ENCODE data around the gene CNTNAP2.

Gene CNTNAP2

DNA sequence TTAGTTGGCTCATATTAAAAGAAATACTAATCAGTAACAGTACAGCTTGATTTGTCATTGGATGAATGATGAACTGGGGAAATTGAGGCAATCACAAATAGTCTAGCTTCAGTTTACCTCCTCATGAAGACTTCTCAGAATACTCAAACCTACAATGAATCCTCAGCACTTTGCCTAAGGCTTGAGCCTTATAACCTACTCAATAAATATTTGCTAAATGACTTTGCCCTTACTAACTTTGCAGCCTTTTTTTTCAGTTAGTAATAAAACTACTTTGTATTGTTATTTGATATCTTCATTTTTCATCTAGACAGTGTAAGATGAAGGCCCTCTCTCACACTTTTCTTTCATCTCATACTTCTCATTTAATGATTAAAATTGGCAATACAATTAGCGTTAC, 1311.5 kb downstream of the CNTNAP2 start:
- DNase-seq, result no peak

DNA sequence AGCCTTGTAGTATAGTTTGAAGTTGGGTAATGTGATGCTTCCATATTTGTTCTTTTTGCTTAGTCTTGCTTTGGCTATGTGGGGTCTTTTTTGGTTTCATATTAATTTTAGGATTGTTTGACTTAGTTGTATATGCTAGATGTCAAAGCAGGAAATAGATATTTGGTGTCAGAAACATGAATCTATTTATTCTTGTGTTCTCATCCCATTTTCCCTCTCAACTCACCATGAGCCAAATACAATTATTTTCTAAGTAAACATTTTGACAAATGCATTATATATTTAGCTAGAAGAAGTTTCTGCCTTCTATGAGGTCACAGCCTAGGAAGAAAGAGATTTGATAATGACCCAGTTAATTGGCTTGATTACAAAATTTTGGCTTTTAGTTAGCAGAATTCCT, 1313.4 kb downstream of the CNTNAP2 start:
- no peak for DNase-seq

DNA sequence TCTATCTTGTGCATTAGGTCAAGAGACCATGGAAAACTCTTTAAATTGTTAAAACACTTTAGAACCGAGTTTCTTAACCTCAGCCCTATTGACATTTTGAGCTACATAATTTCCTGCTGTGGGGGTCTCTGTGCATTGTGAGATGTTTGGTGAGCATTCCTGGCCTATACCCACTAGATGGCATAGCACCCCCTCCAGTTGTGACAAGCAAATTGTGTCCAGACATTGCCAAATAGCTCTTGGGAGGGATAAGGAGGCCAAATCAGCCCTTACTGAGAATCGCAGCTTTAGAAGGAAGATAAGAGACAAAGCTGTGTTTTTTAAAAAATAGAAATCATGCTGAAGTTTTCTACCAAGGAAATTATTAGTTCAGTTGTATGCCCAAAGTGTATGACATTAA, 1315.5 kb downstream of the CNTNAP2 start:
- DNase-seq, result no peak

DNA sequence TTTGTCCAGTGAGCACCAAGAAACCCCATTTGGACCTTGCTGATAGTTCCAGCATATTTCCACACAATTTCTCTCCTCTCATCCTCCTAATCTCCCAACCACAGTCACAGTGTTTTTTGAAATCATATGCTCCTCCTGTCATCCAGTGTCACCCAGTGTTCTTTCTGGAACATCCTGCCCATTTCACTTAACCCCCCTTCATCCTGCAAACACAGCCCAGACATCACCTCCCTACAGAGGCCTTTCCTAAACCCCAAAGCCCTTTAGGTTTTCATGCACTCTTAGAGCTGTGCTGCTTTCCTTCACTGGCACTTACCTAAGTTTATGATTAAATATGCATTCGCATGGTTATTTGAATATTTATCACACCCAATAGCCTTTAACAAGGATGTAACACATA, 1316.0 kb downstream of the CNTNAP2 start:
- no peak for DNase-seq

DNA sequence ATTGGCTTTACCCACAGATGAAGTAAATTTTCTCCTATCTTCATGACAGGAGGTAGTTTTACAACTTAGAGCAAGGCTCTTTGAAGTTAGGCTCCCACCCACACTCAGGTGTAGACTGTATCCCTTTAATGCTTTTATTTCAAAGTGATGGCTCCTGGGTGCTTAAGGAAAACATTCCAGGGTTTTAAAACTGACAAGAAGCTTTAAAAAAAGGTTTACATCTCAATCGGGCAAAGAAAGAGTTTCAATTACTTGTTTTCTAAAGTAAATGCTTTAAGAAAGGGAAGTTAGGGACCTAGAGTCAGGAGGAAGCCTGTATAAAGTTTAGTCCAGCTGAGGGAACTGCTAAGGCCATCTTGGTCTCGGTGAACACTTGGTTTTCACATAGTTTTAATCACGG, 1320.1 kb downstream of the CNTNAP2 start:
- no peak for DNase-seq

DNA sequence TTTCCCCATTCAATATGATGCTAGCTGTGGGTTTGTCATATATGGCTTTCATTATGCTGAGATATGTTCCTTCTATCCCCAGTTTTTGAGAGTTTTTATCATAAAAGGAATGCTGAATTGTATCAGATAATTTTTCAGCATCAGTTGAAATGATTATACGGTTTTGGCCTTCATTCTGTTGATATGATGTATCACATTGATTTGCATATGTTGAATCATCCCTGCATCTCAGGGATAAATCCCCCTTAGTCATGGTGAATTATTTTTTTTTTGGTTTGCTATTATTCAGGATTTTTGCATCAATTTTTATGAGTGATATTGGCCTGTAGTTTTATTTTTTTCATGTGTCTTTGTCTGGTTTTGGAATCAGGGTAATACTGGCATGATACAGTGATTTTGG, 1321.6 kb downstream of the CNTNAP2 start:
- no peak for DNase-seq

DNA sequence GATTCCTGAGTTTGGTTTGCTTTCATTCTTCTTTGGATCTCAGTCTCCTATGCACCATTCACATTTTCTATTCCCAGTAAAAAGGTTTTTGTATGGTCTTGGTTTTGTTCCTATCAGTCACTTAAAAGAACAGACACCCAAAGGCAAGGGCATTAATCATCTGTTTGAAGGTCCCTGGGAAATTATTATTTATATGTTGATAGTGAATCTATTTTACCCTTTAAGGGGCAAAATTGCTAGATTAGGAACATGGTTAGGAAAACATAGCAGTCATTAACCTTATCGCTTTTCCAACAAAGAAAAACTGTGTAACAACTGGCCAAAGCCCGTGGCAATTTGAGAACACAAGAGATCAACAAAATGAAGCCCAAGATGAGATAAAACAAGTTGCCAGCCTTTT, 1327.3 kb downstream of the CNTNAP2 start:
- no peak for DNase-seq

DNA sequence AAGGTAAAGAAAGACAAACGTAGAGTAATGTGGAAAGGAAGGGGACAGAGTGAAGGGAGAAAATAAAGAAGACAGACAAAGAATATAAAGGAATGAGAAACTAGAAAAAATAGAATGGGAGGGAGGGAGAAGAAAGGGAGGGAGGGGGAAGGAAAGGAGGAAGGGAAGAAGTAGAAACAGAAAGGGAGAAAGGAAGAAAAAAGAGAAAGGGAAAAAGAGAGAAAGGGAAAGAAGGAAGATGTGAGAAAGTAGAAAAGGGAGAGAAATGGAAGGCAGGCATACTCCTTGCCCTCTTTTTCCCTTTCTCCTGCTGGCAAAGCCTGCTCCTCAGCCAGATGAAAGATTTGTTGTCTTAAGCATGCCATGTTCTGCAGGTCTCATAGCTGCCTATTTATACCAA, 1336.2 kb downstream of the CNTNAP2 start:
- DNase-seq, result no peak

DNA sequence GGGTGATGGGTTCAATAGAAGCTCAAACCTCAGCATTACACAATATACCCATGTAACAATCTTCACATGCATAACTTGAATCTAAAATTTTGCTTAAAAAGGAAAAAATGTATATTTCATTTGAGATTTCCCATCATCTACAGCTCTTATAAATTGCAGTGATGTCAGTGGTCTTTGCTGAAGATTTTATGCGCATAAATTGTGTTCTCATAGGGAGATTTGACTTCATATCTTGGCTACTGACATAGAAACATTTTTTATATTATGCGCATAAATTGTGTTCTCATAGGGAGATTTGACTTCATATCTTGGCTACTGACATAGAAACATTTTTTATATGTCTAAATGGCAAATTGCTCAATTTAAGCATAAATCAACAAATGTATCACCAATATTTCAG, 1348.6 kb downstream of the CNTNAP2 start:
- no peak for DNase-seq

DNA sequence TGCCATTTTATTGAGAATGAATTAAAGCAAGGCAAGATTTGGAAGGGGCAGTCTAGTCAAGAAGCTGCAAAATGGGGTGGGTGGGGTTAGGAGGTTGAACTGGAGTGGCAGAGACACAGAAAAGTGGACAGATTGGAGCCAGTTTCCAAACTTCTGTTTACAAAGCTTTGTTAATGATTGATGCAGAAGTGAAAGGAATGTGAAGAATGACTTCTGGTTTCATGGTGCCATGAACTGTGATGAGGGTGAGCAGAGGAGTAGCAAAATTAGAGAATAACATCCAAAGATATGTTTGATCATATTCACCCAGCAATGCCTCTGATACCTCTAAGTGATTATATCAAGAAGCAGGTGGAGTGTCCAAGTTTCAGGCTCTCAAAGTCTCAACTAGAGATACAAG, 1356.0 kb downstream of the CNTNAP2 start:
- DNase-seq, result no peak

DNA sequence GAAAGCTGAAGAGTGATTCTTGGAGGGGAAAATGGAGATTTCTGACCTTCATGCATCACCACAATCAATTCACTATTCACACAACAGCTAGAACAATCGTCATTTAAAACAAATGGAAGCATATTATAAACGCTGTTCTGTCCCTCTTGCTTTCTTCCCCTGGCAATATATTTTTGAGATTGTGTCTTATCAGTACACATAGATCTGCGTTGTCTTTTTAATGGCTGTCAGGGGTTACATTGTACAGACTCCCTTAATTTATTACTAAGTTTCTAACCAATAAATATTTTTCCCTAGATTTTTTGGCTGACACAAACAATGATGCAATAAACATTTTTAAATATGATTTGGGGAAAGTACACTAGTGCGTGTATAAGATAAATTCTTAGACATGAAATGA, 1358.3 kb downstream of the CNTNAP2 start:
- DNase-seq, result no peak

DNA sequence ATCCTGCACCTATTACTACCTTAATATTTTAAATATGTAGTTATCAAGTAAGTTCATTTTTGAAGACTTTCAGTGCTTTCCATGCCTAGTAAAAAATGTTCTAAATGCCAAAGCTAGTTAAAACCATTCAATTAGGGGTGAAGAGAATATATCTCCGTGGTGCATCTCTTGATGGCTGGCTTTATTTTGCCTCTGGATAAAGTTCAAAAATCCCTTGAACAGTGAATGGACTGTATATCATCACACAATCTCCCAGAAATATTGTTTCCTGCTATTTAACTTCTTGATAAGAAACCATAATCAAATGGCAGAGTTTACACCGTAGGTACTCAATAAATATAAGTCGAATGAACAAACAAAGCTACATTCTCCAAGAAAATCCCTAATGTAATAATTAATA, 1360.9 kb downstream of the CNTNAP2 start:
- no peak for DNase-seq

DNA sequence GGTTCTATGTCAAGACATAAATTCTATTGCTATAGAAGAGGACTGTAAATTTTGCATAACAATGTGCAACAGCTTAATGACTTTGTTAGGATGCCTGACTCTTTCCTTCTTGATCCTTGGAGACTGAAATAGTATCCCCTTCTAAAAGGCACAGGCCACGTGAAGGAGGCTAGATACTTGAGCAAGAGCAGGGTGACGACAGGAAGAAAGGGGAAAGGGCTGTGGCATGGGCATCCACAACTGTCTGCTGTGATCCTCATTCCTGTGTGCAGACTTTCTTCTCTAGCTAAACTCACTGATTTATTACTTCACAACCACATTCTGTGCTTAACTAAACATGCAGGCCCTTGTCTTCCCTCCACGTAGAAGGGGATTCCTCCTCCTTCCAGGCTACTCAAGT, 1362.2 kb downstream of the CNTNAP2 start:
- DNase-seq, result no peak

DNA sequence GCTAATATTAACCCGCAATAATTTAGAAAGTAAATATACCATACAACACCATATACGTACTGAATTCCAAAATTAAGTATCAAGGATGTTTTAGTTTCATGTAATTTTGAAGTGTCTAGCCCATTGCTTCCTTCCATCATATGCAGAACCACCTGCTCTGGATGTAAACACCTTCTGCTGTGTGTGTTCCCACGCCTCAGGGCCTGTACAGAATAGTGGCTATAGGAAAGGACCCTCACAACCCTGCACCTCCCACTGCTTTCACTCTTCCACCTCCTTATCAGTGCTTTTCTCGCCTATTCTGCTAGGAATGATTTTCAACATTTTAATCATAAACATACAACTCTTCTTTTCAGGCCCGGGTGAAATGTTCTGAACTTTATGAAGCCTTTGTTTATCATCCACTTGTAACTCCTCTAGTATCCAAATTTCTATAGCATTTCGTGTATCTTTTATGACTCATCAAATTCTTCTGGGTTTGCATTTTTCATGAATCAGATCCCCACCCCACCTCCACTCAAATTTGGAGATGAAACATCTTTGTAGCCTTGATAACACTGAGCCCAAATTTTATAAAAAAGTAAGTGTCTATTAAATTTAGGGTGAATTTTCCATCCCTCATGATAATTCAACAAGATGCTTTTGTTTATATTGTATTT, 1367.2 kb downstream of the CNTNAP2 start:
- DNase-seq, result no peak

DNA sequence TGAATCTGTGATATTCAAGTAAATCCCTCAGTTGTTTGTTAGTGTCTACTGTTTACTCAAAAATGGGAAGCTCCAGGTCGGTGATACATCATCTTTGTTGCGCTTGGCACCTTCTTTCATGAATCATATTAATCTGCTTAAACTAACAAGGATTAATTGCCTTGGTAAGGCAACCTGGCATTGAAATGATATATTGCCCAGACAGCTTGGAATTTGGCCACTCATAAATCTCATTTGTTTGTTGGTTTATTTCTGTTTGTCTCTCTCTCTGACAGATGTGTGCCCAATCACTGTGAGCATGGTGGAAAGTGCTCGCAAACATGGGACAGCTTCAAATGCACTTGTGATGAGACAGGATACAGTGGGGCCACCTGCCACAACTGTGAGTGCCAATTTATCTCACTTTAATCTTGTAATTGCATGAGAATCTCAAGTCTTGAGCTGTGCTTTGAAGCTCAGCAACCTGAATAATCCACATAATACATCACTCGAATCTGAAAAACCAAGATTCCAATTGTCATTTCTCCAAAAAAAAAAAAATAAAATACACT, 1369.1 kb downstream of the CNTNAP2 start:
- DNase-seq, result peak; percentile 2

DNA sequence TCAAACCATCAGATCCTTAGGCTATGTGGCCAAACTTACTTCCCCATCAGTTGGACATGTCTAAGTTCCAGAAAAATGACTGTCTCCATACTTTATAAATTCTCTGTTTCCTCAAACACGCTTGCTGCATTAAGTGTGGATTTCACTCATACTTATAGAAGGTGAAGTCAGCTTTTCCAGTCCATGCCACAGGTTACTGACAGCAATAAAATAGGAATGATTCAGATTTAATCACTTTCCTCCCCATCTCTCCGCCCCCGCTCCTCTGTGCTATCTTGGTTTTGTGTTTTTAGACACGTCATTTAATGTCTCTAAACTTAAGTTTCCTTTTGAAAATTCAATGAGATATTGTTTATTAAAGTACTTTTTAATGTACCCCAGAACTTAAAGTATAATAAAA, 1376.0 kb downstream of the CNTNAP2 start:
- DNase-seq, result no peak

DNA sequence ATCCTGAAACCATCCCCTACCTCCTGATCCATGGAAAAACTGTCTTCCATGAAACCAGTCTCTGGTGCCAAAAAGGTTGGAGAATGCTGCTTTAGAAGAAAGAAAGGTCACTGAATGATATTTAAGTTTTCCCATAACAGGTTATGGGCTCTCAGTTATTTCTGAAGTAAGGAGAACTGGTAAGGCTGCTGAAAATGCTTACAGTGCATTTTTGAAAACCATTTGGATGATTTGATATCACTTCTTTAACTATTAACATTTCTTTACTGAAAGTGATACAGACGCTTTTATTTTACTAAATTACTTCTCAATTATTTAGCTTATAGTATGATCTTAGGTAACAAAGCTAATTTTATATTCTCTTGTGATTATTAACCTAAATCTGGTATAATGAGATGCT, 1379.6 kb downstream of the CNTNAP2 start:
- no peak for DNase-seq

DNA sequence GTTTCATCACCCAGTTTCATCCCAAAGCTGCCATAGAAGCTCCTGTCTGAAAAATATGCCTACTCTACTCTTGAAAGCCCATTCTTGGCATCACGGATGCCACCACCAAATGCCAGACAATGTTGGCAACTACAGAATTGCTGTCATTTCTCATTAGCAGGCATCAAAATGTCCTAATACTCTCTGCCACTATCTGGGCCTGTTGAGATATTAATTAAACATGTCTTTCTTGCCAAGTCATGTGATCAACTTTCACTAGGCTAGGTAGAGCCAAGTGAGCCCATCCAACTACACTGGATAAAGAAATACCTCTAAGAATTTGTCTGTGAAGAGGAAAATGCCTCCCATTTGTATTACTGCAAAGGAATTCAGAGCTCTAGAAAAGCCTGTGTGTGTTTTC, 1380.6 kb downstream of the CNTNAP2 start:
- no peak for DNase-seq

DNA sequence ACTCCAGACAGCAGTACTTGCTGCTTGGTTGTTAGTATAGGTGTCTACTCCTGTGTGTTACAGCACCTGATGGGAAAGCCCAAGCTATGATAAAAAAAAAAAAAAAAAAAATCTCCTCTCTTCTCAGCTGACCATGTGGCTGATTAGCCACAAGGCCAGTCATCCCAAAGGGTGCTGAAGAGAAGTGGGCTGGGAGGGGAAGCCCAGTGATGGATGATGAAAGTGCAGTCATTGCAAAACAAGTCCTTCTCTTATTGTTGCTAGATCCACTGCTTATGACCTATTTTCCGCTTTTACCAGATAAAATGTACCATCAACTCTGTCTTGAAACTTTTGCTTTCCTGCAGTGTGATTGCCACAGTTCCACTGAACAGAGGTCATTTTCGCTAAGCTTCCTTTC, 1381.5 kb downstream of the CNTNAP2 start:
- no peak for DNase-seq

DNA sequence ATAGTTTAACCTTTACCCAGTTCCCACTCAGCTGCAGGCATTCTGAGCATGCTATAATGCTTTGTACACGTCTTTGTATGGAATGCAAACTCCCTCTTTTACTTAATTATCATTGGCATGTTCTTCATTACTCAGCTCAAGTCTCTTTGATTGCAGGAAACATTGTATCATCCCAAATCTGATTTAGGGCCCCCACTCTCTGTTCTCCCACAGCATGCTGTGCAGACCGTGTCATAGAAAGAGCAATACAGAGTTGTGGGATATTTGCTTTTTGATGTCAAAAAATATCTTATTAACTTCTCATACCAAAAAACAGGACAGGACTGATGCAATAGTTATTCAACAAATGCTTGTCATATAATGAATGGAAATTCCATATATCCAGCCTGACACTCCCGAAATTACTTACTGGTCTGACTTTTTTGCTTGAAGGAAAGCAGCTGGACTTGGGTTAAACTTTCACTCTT, 1392.5 kb downstream of the CNTNAP2 start:
- no peak for DNase-seq

DNA sequence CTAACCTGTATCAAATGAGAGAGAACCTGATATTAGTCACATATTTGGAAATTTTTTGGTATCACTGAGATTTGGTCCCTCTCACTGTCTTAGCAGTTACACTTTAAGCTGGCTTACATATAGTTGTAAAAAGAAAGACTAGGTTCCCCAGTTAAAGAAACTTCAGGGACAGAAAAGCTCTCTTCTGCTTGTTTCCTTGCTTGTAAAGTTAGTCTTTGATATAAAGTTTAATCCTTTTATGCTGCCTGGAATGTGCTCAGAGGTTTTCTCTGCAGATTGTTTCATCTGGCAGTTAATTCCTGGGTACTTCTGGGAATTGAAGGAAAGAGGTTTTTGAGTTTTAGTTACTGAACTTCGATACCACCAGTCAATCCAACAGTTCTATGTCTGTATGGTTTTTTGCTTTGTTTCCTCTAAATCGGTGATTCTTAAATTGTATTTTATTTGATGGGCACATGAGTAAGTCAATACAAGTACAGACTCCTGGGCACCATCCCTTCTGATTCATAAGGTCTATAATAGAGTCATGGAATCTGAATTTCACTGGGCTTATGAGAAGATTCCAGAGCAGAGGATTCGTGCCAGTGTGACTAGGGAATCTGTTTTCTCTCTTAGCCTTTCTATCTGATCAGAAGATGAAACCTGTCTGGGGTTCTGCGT, 1393.1 kb downstream of the CNTNAP2 start:
- no peak for DNase-seq

DNA sequence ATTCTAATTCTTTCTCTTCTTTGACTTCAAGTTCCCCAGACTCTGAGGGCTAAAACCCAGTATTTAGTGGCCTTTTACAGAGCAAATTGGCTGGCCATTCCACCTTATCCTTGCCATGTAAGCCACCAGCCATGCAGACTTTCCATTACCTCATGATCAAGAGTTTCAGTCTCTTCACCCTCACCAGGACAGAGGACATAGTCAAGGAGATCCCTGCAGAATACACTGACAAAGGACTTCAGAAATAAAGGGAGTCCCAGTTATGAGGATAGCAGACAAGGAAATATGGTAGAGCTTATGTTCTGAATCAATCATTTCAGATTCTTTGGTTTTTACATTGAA, 1393.6 kb downstream of the CNTNAP2 start:
- DNase-seq, result no peak

DNA sequence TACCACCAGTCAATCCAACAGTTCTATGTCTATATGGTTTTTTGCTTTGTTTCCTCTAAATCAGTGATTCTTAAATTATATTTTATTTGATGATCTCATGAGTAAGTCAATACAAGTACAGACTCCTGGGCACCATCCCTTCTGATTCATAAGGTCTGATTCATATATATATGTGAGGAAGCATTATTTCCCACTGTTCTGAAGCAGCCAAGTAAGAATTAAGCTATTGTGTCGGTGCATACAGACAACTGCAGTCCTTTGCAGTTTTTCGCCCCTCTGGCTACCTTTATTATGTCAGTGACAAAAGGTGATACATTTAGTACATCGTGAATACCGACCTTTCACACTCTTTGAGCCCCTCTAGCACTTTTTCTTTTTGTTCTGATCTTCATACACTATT, 1394.3 kb downstream of the CNTNAP2 start:
- DNase-seq, result no peak

DNA sequence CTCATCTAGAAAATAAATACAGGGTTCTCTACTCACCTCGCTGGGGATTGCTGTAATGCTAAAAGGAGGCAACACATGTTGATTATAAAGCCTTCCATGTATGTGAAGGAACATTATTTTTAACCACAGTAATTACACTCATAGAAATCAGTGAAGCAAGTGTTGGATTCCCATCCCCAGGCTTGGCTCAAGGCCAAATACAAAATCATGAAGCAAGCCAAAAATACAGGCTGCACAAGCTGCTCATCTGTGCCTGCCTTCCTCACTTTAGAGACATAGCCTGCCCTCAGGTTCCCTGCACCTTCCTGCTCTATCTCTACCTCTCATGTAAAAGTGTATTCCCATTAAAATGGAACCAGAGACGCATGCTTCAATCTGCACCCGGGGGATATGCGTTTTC, 1396.8 kb downstream of the CNTNAP2 start:
- no peak for DNase-seq

DNA sequence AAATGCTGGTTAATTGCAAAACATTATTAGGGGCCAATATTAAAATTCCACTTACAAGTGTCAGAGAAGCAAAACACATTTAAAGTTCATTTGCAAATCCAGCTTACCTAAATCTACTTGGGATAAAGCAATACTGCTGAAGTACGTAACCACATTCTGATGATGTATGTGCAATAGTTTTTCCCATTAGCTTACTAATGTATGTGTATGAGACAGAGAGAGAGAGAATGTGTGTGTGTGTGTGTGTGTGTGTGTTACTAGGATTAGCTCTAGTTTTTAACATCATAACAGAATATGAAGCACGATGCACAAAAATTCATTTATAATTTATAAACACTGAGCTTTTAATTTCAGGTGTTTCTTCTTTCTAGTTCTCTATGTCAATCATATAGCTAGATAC, 1399.8 kb downstream of the CNTNAP2 start:
- DNase-seq, result no peak

All from NCI-H510A (cell line).